KMS-11 (cell line): ENCODE data around the gene FOXO1.

ENCODE experiments used
- H2AFZ ChIP-seq: fragments of 200-600 bp; sonication (generic); 2 replicates; pipeline ENCODE4 v1.6.1; 2016; ENCODE audit warnings: antibody characterized with exemption, mixed run types, low read depth
- H3K27ac ChIP-seq: fragments of 200-600 bp; sonication (generic); 2 replicates; pipeline ENCODE4 v1.6.1; 2016; ENCODE audit warnings: mild to moderate bottlenecking, mixed run types
- H3K27me3 ChIP-seq: fragments of 200-600 bp; sonication (generic); 2 replicates; pipeline ENCODE4 v1.6.1; 2017; ENCODE audit warnings: mild to moderate bottlenecking, low read depth, mixed run types, moderate library complexity; ENCODE audit not compliant: insufficient read depth
- H3K36me3 ChIP-seq: fragments of 200-600 bp; sonication (generic); 2 replicates; pipeline ENCODE4 v1.6.1; 2017; ENCODE audit warnings: mild to moderate bottlenecking, mixed run types; ENCODE audit not compliant: insufficient read depth
- H3K4me1 ChIP-seq: fragments of 200-600 bp; sonication (generic); 2 replicates; pipeline ENCODE4 v1.6.1; 2016; ENCODE audit warnings: mild to moderate bottlenecking, low read depth, mixed run types; ENCODE audit not compliant: poor library complexity, severe bottlenecking
- H3K4me2 ChIP-seq: fragments of 200-600 bp; sonication (generic); 2 replicates; pipeline ENCODE4 v1.7.0; 2016; ENCODE audit warnings: mild to moderate bottlenecking, mixed run types
- H3K4me3 ChIP-seq: fragments of 200-600 bp; sonication (generic); IDR thresholded peaks from 2 replicates; pipeline ENCODE4 v1.6.1; 2017; ENCODE audit warnings: low read depth, low read length, mixed read lengths; ENCODE audit not compliant: insufficient read depth
- H3K79me2 ChIP-seq: fragments of 200-600 bp; sonication (generic); 2 replicates; pipeline ENCODE4 v1.6.1; 2016; ENCODE audit warnings: low read depth, mixed run types; ENCODE audit not compliant: insufficient read depth
- H3K9ac ChIP-seq: fragments of 200-600 bp; sonication (generic); 2 replicates; pipeline ENCODE4 v1.6.1; 2016; ENCODE audit warnings: mild to moderate bottlenecking, mixed run types
- H4K20me1 ChIP-seq: fragments of 200-600 bp; sonication (generic); 2 replicates; pipeline ENCODE4 v1.6.1; 2016; ENCODE audit warnings: mild to moderate bottlenecking, mixed run types; ENCODE audit not compliant: insufficient read depth
- TF ChIP-seq, protein P1 (sequence below): fragments of 200-600 bp; sonication (generic); conservative IDR thresholded peaks from 2 replicates; pipeline ENCODE4 v1.6.1; 2017; ENCODE audit warnings: low read depth, mild to moderate bottlenecking, antibody characterized with exemption, low read length, moderate library complexity, mixed read lengths

Gene FOXO1

DNA sequence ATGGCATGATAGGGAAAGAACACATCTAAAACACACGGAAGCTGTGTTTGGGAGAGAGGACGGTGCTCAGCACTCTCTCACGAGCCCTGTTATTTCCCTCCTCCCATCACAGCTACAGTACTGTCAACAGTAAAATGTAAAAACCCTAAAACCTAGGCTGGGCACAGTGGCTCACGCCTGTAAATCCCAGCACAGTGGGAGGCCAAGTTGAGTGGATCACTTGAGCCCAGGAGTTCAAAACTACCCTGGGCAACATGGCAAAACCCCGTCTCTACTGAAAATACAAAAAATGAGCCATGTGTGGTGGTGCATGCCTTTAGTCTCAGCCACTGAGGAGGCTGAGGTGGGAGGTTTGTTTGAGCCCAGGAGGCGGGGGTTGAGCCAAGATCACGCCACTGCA, 54.8 kb downstream of the FOXO1 start:
- Histone ChIP-seq H4K20me1 (0 out of 2 replicates have a peak, but pooled peaks cover 3% of the 10 kb centered on the region), H3K27me3 (no peaks in the 10 kb centered on the region), H2AFZ (no peak overlapping the region), H3K4me1 (no peaks in the 10 kb centered on the region), H3K9ac (no peak overlapping the region), H3K27ac (no peak overlapping the region), H3K36me3 (no peaks in the 10 kb centered on the region), H3K79me2 (peaks cover 25% of the 10 kb centered on the region), H3K4me3 (no peak overlapping the region), H3K4me2 (no peak overlapping the region)
- TF ChIP-seq, protein P1, sequence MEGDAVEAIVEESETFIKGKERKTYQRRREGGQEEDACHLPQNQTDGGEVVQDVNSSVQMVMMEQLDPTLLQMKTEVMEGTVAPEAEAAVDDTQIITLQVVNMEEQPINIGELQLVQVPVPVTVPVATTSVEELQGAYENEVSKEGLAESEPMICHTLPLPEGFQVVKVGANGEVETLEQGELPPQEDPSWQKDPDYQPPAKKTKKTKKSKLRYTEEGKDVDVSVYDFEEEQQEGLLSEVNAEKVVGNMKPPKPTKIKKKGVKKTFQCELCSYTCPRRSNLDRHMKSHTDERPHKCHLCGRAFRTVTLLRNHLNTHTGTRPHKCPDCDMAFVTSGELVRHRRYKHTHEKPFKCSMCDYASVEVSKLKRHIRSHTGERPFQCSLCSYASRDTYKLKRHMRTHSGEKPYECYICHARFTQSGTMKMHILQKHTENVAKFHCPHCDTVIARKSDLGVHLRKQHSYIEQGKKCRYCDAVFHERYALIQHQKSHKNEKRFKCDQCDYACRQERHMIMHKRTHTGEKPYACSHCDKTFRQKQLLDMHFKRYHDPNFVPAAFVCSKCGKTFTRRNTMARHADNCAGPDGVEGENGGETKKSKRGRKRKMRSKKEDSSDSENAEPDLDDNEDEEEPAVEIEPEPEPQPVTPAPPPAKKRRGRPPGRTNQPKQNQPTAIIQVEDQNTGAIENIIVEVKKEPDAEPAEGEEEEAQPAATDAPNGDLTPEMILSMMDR = no peak

DNA sequence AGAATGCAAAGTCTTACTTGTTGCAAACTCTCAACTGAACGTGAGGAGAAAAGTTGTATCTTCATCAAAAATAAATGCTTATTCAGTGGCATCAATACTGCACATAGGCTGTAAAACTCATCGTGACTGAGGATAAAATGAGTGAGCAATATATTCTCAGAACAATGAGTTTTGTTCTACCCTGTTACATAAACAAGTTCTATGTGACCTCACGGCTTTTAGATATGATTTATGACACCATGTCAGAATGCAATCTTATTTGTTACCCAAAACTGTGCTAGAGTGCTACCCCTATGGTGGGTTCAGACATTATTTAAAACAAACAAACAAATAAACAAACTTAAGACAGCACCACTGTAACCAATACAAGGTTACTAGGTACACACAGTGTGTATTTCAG, 55.4 kb downstream of the FOXO1 start:
- H3K4me1 ChIP-seq = no peaks in the 10 kb centered on the region

DNA sequence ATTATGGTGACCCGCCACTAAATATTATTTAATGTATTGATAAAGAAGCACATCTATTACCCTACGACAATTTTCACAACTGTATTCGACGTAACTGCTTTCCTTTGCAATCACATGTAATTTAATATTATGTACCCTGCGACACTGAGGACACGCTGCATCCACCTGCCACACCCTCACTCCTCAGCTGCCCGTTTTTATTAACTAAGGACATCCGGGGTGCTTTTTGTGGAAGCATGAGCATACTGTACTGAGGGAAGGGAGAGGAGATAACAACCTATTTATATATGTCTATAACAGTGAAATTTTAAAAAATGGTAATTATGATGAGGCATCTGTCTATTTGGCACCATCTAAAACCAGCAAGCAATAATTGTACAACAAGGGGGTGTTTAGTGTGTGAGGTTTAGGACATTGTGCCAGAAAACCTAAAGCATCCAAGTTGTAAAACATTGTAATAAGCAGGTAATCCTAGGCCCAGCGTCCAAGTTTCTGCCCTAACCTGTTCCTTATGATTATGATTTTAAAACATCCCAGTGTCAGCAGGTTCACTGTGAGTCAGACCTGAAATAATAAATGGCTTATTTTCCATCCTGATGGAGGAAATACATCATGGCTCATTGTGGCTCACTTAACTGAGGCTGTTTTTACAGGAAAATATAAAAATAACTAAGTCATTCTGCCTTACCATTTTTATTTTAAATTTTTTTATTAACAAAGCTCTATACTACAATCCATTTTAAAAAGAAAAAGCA, 56.3 kb downstream of the FOXO1 start:
- no peak overlapping the region for H3K27ac ChIP-seq
- TF ChIP-seq, protein P1 = no peak
- no peak overlapping the region for H2AFZ ChIP-seq
- no peak overlapping the region for H3K4me3 ChIP-seq
- H3K36me3 ChIP-seq = no peaks in the 10 kb centered on the region
- 0 out of 2 replicates have a peak, but pooled peaks cover 3% of the 10 kb centered on the region for H4K20me1 ChIP-seq
- no peak overlapping the region for H3K4me2 ChIP-seq
- no peaks in the 10 kb centered on the region for H3K27me3 ChIP-seq
- peaks cover 25% of the 10 kb centered on the region for H3K79me2 ChIP-seq
- H3K9ac ChIP-seq = no peak overlapping the region
- H3K4me1 ChIP-seq = no peaks in the 10 kb centered on the region

More for the DNA sequence above, 55.4 kb downstream of the FOXO1 start:
- Histone ChIP-seq H3K27ac (no peak overlapping the region), H3K36me3 (no peaks in the 10 kb centered on the region), H3K9ac (no peak overlapping the region), H3K4me3 (no peak overlapping the region), H3K4me2 (no peak overlapping the region), H2AFZ (no peak overlapping the region), H3K27me3 (no peaks in the 10 kb centered on the region), H3K79me2 (peaks cover 25% of the 10 kb centered on the region), H4K20me1 (0 out of 2 replicates have a peak, but pooled peaks cover 3% of the 10 kb centered on the region)
- TF ChIP-seq, protein P1 = no peak

DNA sequence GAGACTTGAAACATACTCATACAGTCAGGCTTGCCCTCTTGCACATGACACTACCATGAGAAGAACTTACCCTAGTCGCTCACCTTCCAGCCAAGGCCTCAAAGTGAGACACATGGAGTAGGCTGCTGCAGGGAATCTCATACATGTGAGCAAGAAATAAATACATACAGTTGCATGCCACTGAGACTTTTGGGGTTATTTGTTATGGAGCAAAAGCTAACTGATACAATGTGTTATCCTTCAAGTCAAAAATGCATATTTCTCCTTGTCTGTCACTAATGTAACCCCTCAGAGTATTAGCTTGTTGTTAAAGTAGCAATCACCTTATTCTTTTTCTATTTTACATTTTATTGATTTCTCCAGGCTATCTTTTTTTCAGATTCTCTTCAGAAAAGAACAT, 58.1 kb downstream of the FOXO1 start:
- Histone ChIP-seq H3K4me3 (no peak overlapping the region), H3K27ac (no peak overlapping the region), H4K20me1 (no peaks in the 10 kb centered on the region), H3K79me2 (peaks cover 25% of the 10 kb centered on the region), H3K4me1 (no peaks in the 10 kb centered on the region), H3K27me3 (no peaks in the 10 kb centered on the region), H3K9ac (no peak overlapping the region), H2AFZ (no peak overlapping the region), H3K36me3 (no peaks in the 10 kb centered on the region), H3K4me2 (no peak overlapping the region)
- TF ChIP-seq, protein P1 = no peak
